Spleen (tissue), 11 donors: ENCODE measurements around the gene SLC52A1. TPM values are rescaled to one million over a fixed set of nuclear protein-coding genes. Genes with fewer than 3 reads are reported as not detected.

Experiments
- DNase-seq: peaks from one replicate; pipeline ENCODE4 v3.0.0-alpha.2; 2020
- H3K27ac ChIP-seq, 8 donors: fragments of 200-600 bp; sonication (generic) in 7 of 8; 1 replicate in 4 of 8; 2 replicates in 4 of 8; pipeline versions ENCODE4 v1.5.0 to v1.8.0; 2016 to 2021; ENCODE audit warnings: inconsistent platforms in 4 of 8, mild to moderate bottlenecking in 4 of 8, moderate library complexity in 1 of 8
- H3K27me3 ChIP-seq, 7 donors: fragments of 200-600 bp; sonication (generic) in 6 of 7; replicated peaks in 1 of 7; 1 replicate in 4 of 7; 2 replicates in 3 of 7; pipeline versions ENCODE4 v1.5.0 to v1.8.0; 2016 to 2021; ENCODE audit warnings: inconsistent platforms in 3 of 7, mild to moderate bottlenecking in 1 of 7
- H3K36me3 ChIP-seq, 6 donors: fragments of 200-600 bp; sonication (generic) in 5 of 6; 1 replicate in 4 of 6; 2 replicates in 2 of 6; pipeline versions ENCODE4 v1.5.0 to v1.8.0; 2016 to 2021; ENCODE audit warnings: inconsistent platforms in 2 of 6
- H3K4me1 ChIP-seq, 6 donors: fragments of 200-600 bp; sonication (generic) in 5 of 6; 1 replicate in 3 of 6; 2 replicates in 3 of 6; pipeline versions ENCODE4 v1.5.0 to v1.8.0; 2016 to 2021; ENCODE audit warnings: inconsistent platforms in 3 of 6
- H3K4me3 ChIP-seq, 8 donors: fragments of 200-600 bp; sonication (generic) in 7 of 8; 1 replicate in 4 of 8; 2 replicates in 4 of 8; pipeline versions ENCODE4 v1.5.0 to v1.8.0; 2016 to 2021; ENCODE audit warnings: inconsistent platforms in 4 of 8, mild to moderate bottlenecking in 4 of 8, moderate library complexity in 2 of 8
- H3K9me3 ChIP-seq, 8 donors: fragments of 200-600 bp; sonication (generic) in 7 of 8; 1 replicate in 4 of 8; 2 replicates in 4 of 8; pipeline versions ENCODE4 v1.5.0 to v1.8.0; 2016 to 2021; ENCODE audit warnings: inconsistent platforms in 4 of 8
- POLR2A ChIP-seq, 3 donors: fragments of 450-650 bp; IDR thresholded peaks; one replicate each; pipeline ENCODE4 v1.5.1; 2017; ENCODE audit warnings: antibody characterized with exemption in 3 of 3, mild to moderate bottlenecking in 1 of 3
- POLR2AphosphoS5 ChIP-seq, 3 donors: sonication (generic); formaldehyde crosslinking; IDR thresholded peaks; one replicate each; pipeline ENCODE4 v1.5.1; 2017; ENCODE audit warnings: antibody characterized with exemption in 3 of 3
- WGBS, 5 donors: extraction: QIAGEN DNeasy Blood & Tissue Kit in 3 of 5; methylation state at CpG; one replicate each; pipeline versions ENCODE4 v1.1.5 to v1.1.7; 2013 to 2018; 5-methylcytosine and 5-hydroxymethylcytosine counted together
- intact Hi-C: fragments of 100-400 bp; cut with DNase I; formaldehyde crosslinking; loops from one replicate; pipeline ENCODE4 v1.15.0; 2023; ENCODE audit warnings: low total_unique reads
- polyA plus RNA-seq, 3 donors: library from polyadenylated mRNA; stranded (reverse); fragments of 200-250 nt; gene quantifications; one replicate each; pipeline ENCODE4 v1.2.1, GENCODE V29; 2013
- total RNA-seq, 7 donors: library from RNA; depleted of rRNA in 3 of 7; stranded (reverse); fragments of >200 nt in 3 of 7; fragmentation: NEBNext Ultra II Directional in 4 of 7; extraction: Animal tissue kit (Norgen Biotek cat#: 25700) in 4 of 7; gene quantifications; one replicate each; pipeline versions ENCODE4 v1.1.0 to v1.2.1, GENCODE V29; 2016 to 2021
- TF ChIP-seq, protein P1 (sequence below), 11 experiments: fragments of 200-600 bp in 7 of 11; fragments of 450-650 bp in 4 of 11; sonication (generic) in 4 of 11; IDR thresholded peaks in 8 of 11; conservative IDR thresholded peaks in 3 of 11; 1 replicate in 7 of 11; 2 replicates in 4 of 11; pipeline versions ENCODE4 v1.4.0 to v1.8.0; 2016 to 2021; ENCODE audit warnings: antibody characterized with exemption in 11 of 11, inconsistent platforms in 4 of 11, mild to moderate bottlenecking in 1 of 11
- donor health status: healthy with polysubstance abuse.
- donor health status: DM: no; HTN: no; CAD: no; lungs with moderate emphysema.
- donor health status: DM: no; HTN: no; CAD: no.
- donor health status: Bipolar disorder and iron deficiency.
- donor health status: healthy.
- donor health status: DM: no; HTN: no; CAD: no.
- donor health status: DM: yes; HTN: yes; CAD: no.

Gene SLC52A1
- total and polyA plus RNA-seq, 10 donors, result 0.06 to 2.0 (median 0.50) TPM

DNA sequence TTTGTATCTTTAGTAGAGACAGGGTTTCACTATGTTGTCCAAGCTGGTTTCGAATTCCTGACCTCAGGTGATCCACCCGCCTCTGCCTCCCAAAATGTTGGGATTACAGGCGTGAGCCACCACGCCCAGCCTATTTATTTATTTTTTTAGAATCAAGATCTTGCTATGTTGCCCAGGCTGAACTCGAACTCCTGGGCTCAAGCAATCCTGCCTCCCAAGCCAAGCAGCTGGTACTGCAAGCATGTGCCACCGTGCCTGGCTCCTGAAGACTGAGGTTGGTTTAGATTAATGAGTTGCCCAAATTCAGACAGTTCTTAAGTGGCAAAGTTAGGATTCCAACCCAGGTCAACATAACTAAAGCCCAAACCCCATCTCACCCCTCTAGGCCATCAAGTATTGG lies 7.9 kb downstream of the SLC52A1 start:
- 85 to 95% (median 92%) methylated on average over 6 of the region's 6 CpGs for WGBS, 5 donors
- Histone ChIP-seq H3K9me3 (no peaks in the 10 kb centered on the region), H3K27me3 (no peaks in the 10 kb centered on the region), H3K36me3 (peaks cover 0 to 31% (median 17%) of the 10 kb centered on the region in 6 donors), H3K27ac (no peak overlapping the region), H3K4me3 (no peak overlapping the region), H3K4me1 (peaks cover 7 to 29% (median 18%) of the 10 kb centered on the region in 6 donors)
- TF ChIP-seq, protein P1, sequence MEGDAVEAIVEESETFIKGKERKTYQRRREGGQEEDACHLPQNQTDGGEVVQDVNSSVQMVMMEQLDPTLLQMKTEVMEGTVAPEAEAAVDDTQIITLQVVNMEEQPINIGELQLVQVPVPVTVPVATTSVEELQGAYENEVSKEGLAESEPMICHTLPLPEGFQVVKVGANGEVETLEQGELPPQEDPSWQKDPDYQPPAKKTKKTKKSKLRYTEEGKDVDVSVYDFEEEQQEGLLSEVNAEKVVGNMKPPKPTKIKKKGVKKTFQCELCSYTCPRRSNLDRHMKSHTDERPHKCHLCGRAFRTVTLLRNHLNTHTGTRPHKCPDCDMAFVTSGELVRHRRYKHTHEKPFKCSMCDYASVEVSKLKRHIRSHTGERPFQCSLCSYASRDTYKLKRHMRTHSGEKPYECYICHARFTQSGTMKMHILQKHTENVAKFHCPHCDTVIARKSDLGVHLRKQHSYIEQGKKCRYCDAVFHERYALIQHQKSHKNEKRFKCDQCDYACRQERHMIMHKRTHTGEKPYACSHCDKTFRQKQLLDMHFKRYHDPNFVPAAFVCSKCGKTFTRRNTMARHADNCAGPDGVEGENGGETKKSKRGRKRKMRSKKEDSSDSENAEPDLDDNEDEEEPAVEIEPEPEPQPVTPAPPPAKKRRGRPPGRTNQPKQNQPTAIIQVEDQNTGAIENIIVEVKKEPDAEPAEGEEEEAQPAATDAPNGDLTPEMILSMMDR (IDR thresholded peaks at IDR 0.05 in 8 of 11, conservative IDR thresholded peaks at IDR 0.05 in 3 of 11), result no peak
- TF ChIP-seq POLR2AphosphoS5 (IDR thresholded peaks at IDR 0.05) (no peak), POLR2A (IDR thresholded peaks at IDR 0.05) (no peak)
- intact Hi-C loops, result loop anchor here (5.0 kb wide), 1 partner anchor 35 kb away; no protein-coding TSS in a partner anchor
- no peak for DNase-seq

DNA sequence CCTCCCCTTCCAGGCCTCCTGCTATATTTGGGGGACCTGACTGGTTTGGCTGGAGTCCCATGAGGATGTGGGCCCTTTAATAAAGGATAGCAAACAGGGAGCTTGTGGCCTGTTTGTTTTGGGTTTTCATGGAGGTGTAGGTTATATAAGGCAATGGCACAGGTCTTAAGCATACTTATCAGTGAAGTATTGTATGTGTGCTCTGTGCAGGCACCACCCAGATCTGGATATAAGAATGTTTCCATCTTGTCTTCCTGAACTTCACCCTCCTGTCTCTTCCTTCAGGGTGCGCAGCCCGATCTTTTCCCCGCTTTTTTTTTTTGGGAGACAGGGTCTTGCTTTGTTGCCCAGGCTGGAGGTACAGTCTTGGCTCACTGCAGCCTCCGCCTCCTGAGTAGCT lies 10.6 kb downstream of the SLC52A1 start:
- H3K9me3 ChIP-seq, result no peaks in the 10 kb centered on the region
- H3K4me1 ChIP-seq, result peaks cover 0 to 11% (median 4%) of the 10 kb centered on the region in 6 donors
- intact Hi-C loops, result loop anchor here (5.0 kb wide), 1 partner anchor 38 kb away; no protein-coding TSS in a partner anchor
- TF ChIP-seq, protein P1 (IDR thresholded peaks at IDR 0.05 in 8 of 11, conservative IDR thresholded peaks at IDR 0.05 in 3 of 11), result no peak
- TF ChIP-seq POLR2AphosphoS5 (IDR thresholded peaks at IDR 0.05), result no peak
- no peak for TF ChIP-seq POLR2A (IDR thresholded peaks at IDR 0.05)
- DNase-seq, result no peak
- H3K27me3 ChIP-seq, result peaks cover 0 to 4% (median 0%) of the 10 kb centered on the region in 7 donors
- no peak overlapping the region for H3K4me3 ChIP-seq
- 96 to 99% (median 98%) methylated on average over 4 of the region's 4 CpGs for WGBS, 5 donors
- peaks cover 0 to 58% (median 43%) of the 10 kb centered on the region in 6 donors for H3K36me3 ChIP-seq
- no peak overlapping the region for H3K27ac ChIP-seq

DNA sequence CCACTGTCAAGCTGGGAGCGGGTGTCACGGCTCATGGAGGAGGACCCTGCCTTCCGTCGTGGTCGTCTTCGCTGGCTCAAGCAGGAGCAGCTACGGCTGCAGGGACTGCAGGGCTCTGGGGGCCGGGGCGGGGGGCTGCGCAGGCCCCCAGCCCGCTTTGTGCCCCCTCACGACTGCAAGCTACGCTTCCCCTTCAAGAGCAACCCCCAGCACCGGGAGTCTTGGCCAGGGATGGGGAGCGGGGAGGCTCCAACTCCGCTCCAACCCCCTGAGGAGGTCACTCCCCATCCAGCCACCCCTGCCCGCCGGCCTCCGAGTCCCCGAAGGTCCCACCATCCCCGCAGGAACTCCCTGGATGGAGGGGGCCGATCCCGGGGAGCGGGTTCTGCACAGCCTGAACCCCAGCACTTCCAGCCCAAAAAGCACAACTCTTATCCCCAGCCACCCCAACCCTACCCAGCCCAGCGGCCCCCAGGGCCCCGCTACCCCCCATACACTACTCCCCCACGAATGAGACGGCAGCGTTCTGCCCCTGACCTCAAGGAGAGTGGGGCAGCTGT lies 11.6 kb downstream of the SLC52A1 start:
- 84 to 97% (median 88%) methylated on average over 21 to 29 of the region's 29 CpGs for WGBS, 5 donors
- intact Hi-C loops, result no loop called here
- Histone ChIP-seq H3K4me3 (no peak overlapping the region), H3K9me3 (no peaks in the 10 kb centered on the region), H3K4me1 (peaks cover 0 to 13% (median 6%) of the 10 kb centered on the region in 6 donors), H3K27me3 (peaks cover 0 to 4% (median 0%) of the 10 kb centered on the region in 7 donors), H3K27ac (no peak overlapping the region), H3K36me3 (peaks cover 0 to 67% (median 45%) of the 10 kb centered on the region in 6 donors)
- no peak for DNase-seq
- peak in 1 of 3 donors; percentile 31 for TF ChIP-seq POLR2AphosphoS5 (IDR thresholded peaks at IDR 0.05)
- TF ChIP-seq POLR2A (IDR thresholded peaks at IDR 0.05), result no peak

DNA sequence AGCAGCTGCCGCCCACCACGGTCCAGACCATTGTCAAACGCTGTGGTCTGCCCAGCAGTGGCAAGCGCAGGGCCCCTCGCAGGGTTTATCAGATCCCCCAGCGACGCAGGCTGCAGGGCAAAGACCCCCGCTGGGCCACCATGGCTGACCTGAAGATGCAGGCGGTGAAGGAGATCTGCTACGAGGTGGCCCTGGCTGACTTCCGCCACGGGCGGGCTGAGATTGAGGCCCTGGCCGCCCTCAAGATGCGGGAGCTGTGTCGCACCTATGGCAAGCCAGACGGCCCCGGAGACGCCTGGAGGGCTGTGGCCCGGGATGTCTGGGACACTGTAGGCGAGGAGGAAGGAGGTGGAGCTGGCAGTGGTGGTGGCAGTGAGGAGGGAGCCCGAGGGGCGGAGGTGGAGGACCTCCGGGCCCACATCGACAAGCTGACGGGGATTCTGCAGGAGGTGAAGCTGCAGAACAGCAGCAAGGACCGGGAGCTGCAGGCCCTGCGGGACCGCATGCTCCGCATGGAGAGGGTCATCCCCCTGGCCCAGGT lies 13.0 kb downstream of the SLC52A1 start:
- Histone ChIP-seq H3K4me1 (peaks cover 0 to 18% (median 6%) of the 10 kb centered on the region in 6 donors), H3K36me3 (peaks cover 0 to 81% (median 47%) of the 10 kb centered on the region in 6 donors), H3K9me3 (no peaks in the 10 kb centered on the region), H3K27ac (no peak overlapping the region), H3K27me3 (peaks cover 0 to 4% (median 0%) of the 10 kb centered on the region in 7 donors), H3K4me3 (no peak overlapping the region)
- 95 to 98% (median 95%) methylated on average over 30 of the region's 30 CpGs for WGBS, 5 donors
- intact Hi-C loops, result no loop called here
- TF ChIP-seq POLR2A (IDR thresholded peaks at IDR 0.05) (no peak), POLR2AphosphoS5 (IDR thresholded peaks at IDR 0.05) (peak in 1 of 3 donors; percentile 29)
- no peak for DNase-seq

DNA sequence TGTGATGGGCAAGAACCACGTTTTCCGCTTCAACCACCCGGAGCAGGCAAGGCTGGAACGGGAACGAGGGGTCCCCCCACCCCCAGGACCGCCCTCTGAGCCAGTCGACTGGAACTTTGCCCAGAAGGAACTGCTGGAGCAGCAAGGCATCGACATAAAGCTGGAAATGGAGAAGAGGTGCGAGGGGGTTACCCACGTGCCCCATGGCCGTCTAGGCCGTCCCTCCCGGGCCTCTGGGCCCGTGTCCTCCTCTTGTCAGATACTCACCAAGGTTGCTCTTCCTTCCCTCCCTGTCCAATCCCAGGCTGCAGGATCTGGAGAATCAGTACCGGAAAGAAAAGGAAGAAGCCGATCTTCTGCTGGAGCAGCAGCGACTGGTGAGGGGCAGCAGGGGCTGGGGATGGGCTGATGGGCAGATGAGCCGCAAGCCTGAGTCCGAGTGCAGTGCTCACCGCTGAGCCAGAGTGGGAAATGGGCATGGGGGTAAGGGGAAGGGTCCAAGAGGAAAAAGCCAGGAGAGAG lies 14.7 kb downstream of the SLC52A1 start:
- no peak overlapping the region for H3K27ac ChIP-seq
- peaks cover 0 to 33% (median 12%) of the 10 kb centered on the region in 6 donors for H3K4me1 ChIP-seq
- no peak overlapping the region for H3K4me3 ChIP-seq
- H3K36me3 ChIP-seq, result peaks cover 0 to 98% (median 58%) of the 10 kb centered on the region in 6 donors
- intact Hi-C loops, result no loop called here
- no peak for DNase-seq
- 89 to 93% (median 90%) methylated on average over 20 of the region's 20 CpGs for WGBS, 5 donors
- H3K9me3 ChIP-seq, result no peaks in the 10 kb centered on the region
- TF ChIP-seq POLR2AphosphoS5 (IDR thresholded peaks at IDR 0.05) (no peak), POLR2A (IDR thresholded peaks at IDR 0.05) (no peak)
- TF ChIP-seq, protein P1 (IDR thresholded peaks at IDR 0.05 in 8 of 11, conservative IDR thresholded peaks at IDR 0.05 in 3 of 11), result no peak
- peaks cover 0 to 4% (median 0%) of the 10 kb centered on the region in 7 donors for H3K27me3 ChIP-seq
